Activated T-cell treated with anti-CD3 and anti-CD28 coated beads, Interleukin-2, amount 50 U/mL, for 48 hours (primary cell): Measurements from ENCODE around the gene MAPK8IP2.
"Not testable (repeated sequence)": the region's sequence is repeated elsewhere in the genome, so short reads cannot be mapped to it uniquely, and the experiment has no call there.

Source experiments
- DNase-seq, 2 experiments: peaks; one replicate each; pipeline ENCODE4 v3.0.0-alpha.2; 2020

The MAPK8IP2 gene

DNA sequence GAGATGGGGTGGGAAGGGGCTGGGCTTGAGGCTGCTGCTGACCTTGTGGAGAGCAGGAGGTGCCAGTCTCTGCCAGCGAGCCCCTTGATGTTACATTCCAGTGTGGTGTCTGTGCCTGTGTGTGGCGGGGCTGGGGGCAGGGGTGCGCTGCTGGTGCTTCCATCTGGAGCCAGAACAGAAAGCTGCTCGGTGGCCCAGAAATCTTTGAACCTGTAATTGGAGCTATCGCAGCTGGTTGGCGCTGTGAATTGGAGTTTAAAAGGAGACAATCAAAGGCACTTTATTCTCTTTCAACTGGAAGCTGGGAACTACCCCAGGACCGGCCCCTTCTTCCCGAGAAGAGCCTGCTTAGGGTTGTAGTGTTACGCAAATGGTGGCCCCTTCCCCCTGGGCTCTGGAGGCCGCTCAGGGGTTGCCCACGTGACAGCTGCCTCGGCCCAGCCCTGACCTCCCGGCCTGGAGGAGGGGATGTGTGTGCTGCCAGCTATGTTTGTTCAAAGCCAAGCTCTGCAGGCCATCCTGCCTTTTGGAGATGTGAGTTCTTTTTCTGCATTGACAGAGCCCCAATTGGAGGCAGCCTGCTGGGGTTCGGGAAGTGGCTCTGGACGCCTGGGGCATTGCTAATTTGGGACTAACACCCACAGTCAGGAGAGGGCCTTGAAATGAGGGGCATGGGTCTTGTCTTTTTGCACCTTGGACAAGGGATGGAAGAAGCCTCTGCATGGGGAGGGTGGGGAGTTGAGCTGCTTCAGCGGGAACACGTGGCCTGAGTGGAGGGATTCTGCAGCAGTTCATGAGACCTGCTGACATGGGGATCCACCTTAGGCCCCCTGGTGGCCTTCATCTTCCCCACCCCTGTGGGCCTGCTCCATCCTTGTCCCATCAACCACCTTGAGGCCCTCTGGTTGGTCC lies 41.4 kb downstream of the MAPK8IP2 start:
- DNase-seq, result no peak

GRCh38 chr22:50643021-50643820 lies 42.6 kb downstream of the MAPK8IP2 start:
- DNase-seq, result not testable (repeated sequence)

GRCh38 chr22:50643821-50644101 lies 43.2 kb downstream of the MAPK8IP2 start:
- DNase-seq, result not testable (repeated sequence)

DNA sequence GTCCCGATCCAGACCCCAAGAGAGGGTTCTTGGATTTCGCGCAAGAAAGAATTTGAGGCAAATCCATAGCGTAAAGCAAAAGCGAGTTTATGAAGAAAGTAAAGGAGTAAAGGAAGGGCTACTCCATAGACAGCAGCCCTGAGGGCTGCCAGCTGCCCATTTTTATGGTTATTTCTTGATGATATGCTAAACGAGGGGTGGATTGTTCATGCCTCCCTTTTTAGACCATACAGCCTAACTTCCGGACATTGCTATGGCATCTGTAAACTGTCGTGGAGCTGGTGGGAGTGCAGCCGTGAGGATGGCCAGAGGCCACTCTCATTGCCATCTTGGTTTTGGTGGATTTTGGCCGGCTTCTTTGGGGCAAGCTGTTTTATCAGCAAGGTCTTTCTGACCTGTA lies 52.7 kb downstream of the MAPK8IP2 start:
- DNase-seq, result no peak

DNA sequence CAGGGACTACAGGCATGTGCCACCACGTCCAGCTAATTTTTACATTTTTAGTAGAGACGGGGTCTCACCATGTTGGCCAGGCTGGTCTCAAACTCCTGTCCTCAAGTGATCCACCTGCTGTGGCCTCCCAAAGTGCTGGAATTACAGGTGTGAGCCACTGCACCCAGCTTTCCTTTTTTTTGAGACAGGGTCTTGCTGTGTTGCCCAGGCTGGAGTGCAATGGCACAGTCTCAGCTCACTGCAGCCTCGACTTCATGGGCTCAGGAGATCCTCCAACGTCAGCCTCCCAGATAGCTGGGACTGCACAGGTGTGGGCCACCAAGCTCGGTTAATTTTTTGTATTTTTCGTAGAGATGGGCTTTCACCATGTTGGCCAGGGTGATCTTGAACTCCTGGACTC lies 54.1 kb downstream of the MAPK8IP2 start:
- not testable (repeated sequence) for DNase-seq

DNA sequence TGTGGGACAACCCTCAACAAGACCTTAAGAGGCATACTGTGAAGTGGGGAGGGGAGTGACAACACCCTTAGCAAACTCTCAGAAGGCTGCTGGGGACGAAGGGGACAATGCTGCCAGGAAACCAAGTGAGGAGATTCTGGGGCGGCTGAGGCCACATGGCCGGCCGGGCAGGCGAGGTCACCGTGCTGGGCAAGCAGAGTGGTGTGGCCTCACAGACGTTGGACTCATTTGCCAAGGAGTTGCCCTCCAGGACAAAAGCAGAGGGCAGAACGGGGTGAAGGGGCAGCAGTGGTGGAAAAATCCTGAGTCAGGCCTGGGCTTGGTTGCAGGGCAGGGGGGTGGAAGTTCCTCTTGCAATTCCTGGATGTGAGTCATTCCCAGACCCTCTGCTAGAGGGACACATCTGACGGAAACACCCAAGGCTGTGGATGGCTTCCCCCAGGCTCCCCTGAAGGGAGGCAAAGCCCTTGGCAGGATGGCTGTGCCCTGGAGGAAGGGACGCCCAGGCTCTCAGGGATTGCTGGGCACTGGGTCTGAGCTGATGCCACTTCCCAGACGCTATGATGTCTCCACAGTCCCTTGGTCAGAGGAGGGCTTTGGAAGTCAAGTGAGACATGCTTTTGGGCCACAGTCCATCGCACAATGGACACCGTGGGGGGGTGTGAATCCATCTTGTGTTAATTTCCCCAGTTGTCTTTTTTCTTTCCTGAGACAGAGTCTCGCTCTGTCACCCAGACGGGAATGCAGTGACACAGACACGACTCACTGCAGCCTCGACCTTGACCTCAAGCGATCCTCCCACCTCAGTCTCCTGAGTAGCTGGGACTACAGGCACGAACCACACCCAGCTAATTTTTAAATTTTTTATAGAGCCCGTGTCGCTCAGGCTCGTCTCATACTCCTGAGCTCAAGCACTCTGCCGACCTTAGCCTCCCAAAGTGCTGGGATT lies 55.8 kb downstream of the MAPK8IP2 start:
- DNase-seq, result no peak

DNA sequence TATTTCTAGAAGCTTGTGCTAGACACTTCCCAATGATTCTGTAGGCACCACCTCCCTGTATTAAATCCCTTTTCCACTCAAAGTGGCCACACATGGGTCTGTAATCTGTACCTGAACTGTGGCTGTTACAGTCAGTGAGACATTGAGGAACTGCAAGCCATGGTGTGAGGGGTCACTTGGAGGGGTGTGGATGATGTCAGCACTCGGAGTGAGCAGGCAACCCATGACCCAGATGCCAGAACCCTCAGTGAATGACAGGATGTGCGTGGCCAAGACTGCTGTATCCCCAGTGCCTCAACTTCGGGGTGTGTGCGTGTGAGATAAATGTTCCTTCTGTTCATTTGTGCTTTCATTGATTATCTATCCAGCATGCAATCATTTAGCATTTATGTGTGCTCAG lies 57.3 kb downstream of the MAPK8IP2 start:
- DNase-seq, result no peak

GRCh38 chr22:50659711-50660110 lies 59.1 kb downstream of the MAPK8IP2 start:
- not testable (repeated sequence) for DNase-seq

GRCh38 chr22:50660306-50660705 lies 59.7 kb downstream of the MAPK8IP2 start:
- no peak for DNase-seq
